Neural cell (in vitro differentiated cells): ENCODE results near the gene ATP13A5.

ENCODE experiments used
- CTCF ChIP-seq: fragments of 450-650 bp; IDR thresholded peaks from 2 replicates; pipeline ENCODE4 v1.5.1; 2014; ENCODE audit warnings: antibody characterized with exemption, mild to moderate bottlenecking, moderate library complexity; ENCODE audit not compliant: poor library complexity, severe bottlenecking
- EP300 ChIP-seq: fragments of 450-650 bp; conservative IDR thresholded peaks from 2 replicates; pipeline ENCODE4 v1.6.1; 2014; ENCODE audit warnings: antibody characterized with exemption, mild to moderate bottlenecking, moderate library complexity; ENCODE audit not compliant: poor library complexity, severe bottlenecking
- EZH2 ChIP-seq: fragments of 200-600, 300-800 bp; shearing (Covaris generic), sonication (generic); IDR thresholded peaks from 2 replicates; pipeline ENCODE4 v1.6.1; 2014; ENCODE audit warnings: antibody characterized with exemption, low read length, borderline replicate concordance, mild to moderate bottlenecking; ENCODE audit not compliant: insufficient read depth, poor library complexity, severe bottlenecking
- MXI1 ChIP-seq: fragments of 450-650 bp; conservative IDR thresholded peaks from 2 replicates; pipeline ENCODE4 v1.6.1; 2014; ENCODE audit warnings: antibody characterized with exemption, mild to moderate bottlenecking; ENCODE audit not compliant: poor library complexity, severe bottlenecking
- POLR2AphosphoS5 ChIP-seq: IDR thresholded peaks from 2 replicates; pipeline ENCODE4 v1.6.1; 2012
- RAD21 ChIP-seq: fragments of 450-650 bp; conservative IDR thresholded peaks from 2 replicates; pipeline ENCODE4 v1.6.1; 2014; ENCODE audit warnings: antibody characterized with exemption, mild to moderate bottlenecking, moderate library complexity
- REST ChIP-seq: IDR thresholded peaks from 2 replicates; pipeline ENCODE4 v1.6.1; 2012; ENCODE audit warnings: borderline replicate concordance
- TAF1 ChIP-seq: IDR thresholded peaks from 2 replicates; pipeline ENCODE4 v1.6.1; 2012; ENCODE audit warnings: low read depth

GRCh38 chr3:193269343-193270028 is 109.1 kb downstream of the ATP13A5 start:
- TF ChIP-seq TAF1 (no peak), CTCF (no peak), RAD21 (no peak), MXI1 (no peak), EP300 (no peak), POLR2AphosphoS5 (no peak), REST (no peak), EZH2 (no peak)
